AG09319 (cell line): ENCODE measurements around the gene LYRM7.
"Not testable (repeated sequence)": the region's sequence is repeated elsewhere in the genome, so short reads cannot be mapped to it uniquely, and the experiment has no call there.

Experiments used
- DNase-seq: peaks from one replicate; pipeline ENCODE4 v3.0.0-alpha.2; 2010; ENCODE audit warnings: low read depth; ENCODE audit errors: extremely low read depth
- CTCF ChIP-seq: IDR thresholded peaks from 2 replicates; pipeline ENCODE4 v1.5.1; 2011; ENCODE audit warnings: low read depth, mild to moderate bottlenecking, inconsistent platforms, low read length, moderate library complexity

The LYRM7 gene

DNA sequence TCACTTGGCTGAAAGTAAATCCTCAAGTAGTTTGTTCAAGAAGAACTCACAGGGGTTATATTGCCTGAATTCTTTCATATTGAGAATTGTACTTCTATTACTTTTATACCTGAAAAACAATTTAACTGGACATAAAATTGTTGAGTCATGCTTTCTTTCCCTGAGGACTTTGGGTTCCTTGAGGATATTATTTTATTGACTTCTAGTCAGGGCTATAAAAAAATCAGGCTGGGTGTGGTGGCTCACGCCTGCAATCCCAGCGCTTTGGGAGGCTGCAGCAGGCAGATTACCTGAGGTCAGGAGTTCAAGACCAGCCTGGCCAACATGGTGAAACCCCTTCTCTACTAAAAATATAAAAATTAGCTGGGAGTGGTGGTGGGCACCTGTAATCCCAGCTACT lies 75.2 kb downstream of the LYRM7 start:
- TF ChIP-seq CTCF: no peak
- DNase-seq: no peak

DNA sequence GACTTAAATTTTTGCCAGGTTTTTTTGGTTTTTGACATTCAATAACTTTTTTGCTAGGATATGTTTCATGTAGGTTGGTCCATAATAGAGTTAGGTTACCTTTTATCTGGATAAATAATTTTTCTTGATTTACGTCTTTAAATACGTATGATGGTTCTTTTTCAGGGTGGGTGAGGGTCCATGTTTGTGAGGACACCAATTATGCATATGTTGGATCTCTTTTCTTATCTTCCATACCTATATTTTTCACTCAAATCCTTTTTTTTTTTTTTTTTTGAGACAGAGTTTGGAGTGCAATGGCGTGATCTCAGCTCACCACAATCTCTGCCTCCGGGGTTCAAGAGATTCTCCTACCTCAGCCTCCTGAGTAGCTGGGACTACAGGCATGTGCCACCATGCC lies 75.8 kb downstream of the LYRM7 start:
- TF ChIP-seq CTCF: no peak
- no peak for DNase-seq

DNA sequence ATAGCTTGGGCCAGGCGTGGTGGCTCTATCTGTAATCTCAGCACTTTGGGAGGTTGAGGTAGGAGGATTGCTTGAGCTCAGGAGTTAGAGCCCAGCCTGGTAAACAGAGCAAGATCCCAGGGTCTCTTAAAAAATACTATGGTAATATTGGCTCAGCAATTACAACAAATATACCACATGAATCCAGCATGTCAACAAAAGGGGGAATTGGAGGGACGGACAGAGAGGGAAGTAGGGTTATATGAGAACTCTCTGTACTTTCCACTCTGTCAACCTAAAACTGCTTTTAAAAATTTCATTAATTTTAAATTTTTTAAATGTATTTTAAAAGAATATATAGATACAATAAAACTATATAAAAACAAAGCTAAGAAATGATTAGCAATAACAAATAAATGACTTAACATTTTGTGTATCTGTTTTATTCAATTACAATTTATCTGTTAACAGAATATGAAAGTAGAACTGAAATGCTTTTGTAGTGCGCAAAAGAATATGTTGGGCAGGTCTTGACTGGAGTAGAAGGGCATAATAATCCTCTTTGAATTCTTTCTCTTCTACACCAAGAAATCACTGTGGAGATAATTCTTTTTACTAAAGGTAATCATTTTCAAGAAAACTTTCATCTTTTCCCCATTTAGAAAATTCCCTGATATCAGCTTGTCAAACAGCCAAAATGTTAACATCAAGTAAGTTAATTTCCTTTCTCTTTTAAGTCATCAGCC lies 80.2 kb downstream of the LYRM7 start:
- no peak for DNase-seq

DNA sequence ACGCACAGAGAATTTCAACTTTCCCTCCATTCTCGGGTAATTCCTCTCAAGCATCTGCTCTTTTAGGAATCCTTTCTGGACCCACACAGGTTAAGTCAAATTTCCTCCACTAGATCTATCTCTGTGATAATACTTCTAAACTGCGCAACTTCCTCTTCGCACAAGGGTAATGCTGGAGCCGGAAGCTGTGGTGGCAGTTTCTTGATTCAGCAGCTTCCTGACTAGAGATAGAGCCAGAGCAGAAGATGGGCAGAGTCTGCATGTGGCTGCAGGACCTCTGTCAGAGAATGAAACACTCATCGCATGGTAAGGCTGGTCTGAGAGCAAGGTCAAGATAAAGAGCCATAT lies 82.1 kb downstream of the LYRM7 start:
- no peak for DNase-seq
- TF ChIP-seq CTCF: no peak

More for the DNA sequence above, 80.2 kb downstream of the LYRM7 start:
- TF ChIP-seq CTCF: no peak

DNA sequence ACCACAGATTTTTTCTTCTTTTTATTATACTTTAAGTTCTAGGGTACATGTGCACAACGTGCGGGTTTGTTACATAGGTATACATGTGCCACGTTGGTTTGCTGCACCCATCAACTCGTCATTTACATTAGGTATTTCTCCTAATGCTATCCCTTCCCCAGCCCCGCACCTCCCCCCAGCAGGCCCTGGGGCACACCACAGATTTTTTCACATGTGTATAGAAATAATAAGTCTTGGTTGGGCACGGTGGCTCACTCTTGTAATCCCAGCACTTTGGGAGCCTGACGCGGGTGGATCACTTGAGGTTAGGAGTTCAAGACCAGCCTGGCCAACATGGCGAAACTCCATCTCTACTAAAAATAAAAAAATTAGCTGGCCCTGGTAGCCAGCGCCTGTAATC lies 83.3 kb downstream of the LYRM7 start:
- DNase-seq: not testable (repeated sequence)

- no peak for TF ChIP-seq CTCF
- no peak for DNase-seq
These were observed 84.0 kb downstream of the LYRM7 start for GRCh38 chr5:131254741-131255140.
